Forelimb muscle (tissue), 1 donor: ENCODE measurements around the gene CACNG3. TPM values are rescaled to one million over a fixed set of nuclear protein-coding genes. Genes with fewer than 3 reads are reported as not detected.

ENCODE experiments used
- DNase-seq: peaks from one replicate; pipeline ENCODE4 v3.0.0-alpha.2; 2013; ENCODE audit warnings: low read depth
- polyA plus RNA-seq: library from polyadenylated mRNA; unstranded; fragments of 120-200 nt; gene quantifications from one replicate; pipeline ENCODE4 v1.2.1, GENCODE V29; 2013; ENCODE audit not compliant: insufficient read length

CACNG3 gene
- polyA plus RNA-seq, 1 donor = not detected

DNA sequence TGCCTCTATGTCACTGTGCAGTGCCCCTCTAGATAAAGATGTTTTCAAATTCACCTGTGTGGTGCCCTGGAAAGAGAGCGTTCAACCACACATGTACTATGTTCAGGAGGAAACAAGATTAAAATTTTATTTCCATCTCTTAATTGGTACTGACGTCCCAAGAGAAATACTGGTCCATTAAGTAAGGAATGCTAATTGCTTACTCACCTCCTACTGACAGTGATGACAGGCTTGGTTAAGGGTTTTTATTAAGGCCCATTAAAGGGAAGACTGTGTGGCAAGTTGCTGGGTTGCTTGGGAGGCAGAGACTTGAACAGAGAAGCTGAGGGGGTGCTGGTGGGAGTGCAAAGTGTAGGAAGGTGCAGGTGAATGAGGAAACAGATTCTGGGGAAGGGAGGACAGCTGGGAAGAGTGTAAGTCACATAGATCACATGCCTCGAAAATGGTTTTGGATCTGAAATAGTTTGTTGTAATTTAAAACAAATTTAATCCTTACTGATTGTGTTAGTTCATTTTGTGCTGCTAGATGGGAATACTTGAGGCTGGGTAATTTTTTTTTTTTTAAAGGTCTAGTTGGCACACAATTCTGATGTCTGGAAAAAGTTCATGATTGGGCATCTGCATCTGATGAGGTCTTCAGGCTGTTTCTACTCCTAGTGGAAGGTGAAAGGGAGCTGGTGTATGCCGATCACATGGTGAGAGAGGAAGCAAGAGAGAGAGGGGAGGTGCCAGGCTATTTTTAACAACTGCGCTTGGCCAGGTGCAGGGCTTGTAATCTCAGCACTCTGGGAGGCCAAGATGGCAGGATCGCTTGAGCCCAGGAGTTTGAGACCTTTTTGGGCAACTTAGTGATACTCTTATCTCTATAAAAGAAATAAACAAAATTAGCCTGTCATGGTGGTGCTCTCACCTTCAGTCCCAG, 140.5 kb downstream of the CACNG3 start:
- DNase-seq = no peak

DNA sequence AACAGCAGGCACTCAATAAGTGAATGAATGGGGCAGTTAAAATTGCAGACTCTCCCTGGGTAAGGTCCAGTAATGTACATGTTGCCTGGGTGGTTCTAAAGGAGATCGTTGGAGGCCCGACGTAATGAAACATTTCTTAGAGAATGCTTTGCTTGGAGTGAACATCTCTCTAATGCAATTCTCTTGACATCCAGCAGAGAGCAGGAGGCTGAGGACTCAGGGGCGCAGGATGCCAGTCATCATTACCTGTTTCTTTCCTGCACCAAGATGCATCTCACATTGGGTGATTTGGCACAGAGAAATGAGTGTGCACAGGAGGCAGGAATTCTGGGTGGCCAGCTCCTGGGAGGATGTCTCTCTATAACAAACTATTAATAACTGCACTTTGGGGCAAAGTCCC, 152.9 kb downstream of the CACNG3 start:
- no peak for DNase-seq
